ENCODE measurements around the gene CTTNBP2.

GRCh38 chr7:117755136-117755535 is 118.1 kb downstream of the CTTNBP2 start:
- no peak for TF ChIP-seq SIN3A (IDR thresholded peaks at IDR 0.05; ENCODE audit: borderline replicate concordance, low read depth, low read length)
- TF ChIP-seq, protein P1, sequence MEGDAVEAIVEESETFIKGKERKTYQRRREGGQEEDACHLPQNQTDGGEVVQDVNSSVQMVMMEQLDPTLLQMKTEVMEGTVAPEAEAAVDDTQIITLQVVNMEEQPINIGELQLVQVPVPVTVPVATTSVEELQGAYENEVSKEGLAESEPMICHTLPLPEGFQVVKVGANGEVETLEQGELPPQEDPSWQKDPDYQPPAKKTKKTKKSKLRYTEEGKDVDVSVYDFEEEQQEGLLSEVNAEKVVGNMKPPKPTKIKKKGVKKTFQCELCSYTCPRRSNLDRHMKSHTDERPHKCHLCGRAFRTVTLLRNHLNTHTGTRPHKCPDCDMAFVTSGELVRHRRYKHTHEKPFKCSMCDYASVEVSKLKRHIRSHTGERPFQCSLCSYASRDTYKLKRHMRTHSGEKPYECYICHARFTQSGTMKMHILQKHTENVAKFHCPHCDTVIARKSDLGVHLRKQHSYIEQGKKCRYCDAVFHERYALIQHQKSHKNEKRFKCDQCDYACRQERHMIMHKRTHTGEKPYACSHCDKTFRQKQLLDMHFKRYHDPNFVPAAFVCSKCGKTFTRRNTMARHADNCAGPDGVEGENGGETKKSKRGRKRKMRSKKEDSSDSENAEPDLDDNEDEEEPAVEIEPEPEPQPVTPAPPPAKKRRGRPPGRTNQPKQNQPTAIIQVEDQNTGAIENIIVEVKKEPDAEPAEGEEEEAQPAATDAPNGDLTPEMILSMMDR (IDR thresholded peaks at IDR 0.05): no peak
- TF ChIP-seq USF2 (IDR thresholded peaks at IDR 0.05; ENCODE audit: borderline replicate concordance, low read depth, low read length): no peak
- no peak for TF ChIP-seq POLR2AphosphoS5 (IDR thresholded peaks at IDR 0.05; ENCODE audit: low read depth, low read length)
- no peak for TF ChIP-seq TAF1 (IDR thresholded peaks at IDR 0.05; ENCODE audit: borderline replicate concordance, low read depth, low read length)
- no peak for TF ChIP-seq GABPA (IDR thresholded peaks at IDR 0.05; ENCODE audit: low read depth)
- no peak for TF ChIP-seq TCF12 (IDR thresholded peaks at IDR 0.05)
- TF ChIP-seq SMC3 (IDR thresholded peaks at IDR 0.05; ENCODE audit: low read depth, low read length): no peak
- no peak for TF ChIP-seq RXRA (IDR thresholded peaks at IDR 0.05; ENCODE audit: borderline replicate concordance, low read depth)
- TF ChIP-seq EP300 (IDR thresholded peaks at IDR 0.05; ENCODE audit: borderline replicate concordance in 1 of 2, low read depth in 1 of 2, low read length in 1 of 2): no peak
- TF ChIP-seq RAD21 (IDR thresholded peaks at IDR 0.05; ENCODE audit: low read length): no peak
- TF ChIP-seq YY1 (IDR thresholded peaks at IDR 0.05; ENCODE audit: low read depth): no peak
- no peak for TF ChIP-seq MXI1 (IDR thresholded peaks at IDR 0.05; ENCODE audit: low read depth, low read length)
